Fibroblast of gingiva (primary cell): ENCODE data around the gene KDM4C.
"Not testable (repeated sequence)": the region's sequence is repeated elsewhere in the genome, so short reads cannot be mapped to it uniquely, and the experiment has no call there.

Experiments
- DNase-seq: peaks from one replicate; pipeline ENCODE4 v3.0.0-alpha.2; 2011; ENCODE audit warnings: low read depth

KDM4C gene

DNA sequence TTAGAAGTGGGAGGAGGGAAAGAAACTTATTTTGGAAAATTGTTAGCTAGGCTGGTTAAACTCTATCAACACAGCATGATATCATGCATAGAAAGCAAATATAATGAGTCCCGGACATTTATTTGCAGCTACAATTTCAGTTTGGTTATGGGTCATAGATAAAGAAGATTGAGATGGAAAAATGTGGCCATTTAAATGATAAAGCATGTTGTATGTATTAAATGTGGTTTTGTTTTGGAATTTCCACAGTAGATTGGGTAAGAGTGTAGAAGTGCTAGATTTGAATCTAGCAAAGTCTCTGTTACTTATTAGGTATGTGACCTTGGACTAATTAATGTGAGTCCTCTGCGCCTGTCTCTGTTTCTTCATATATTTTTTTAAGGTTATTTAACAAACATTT, 217.4 kb downstream of the KDM4C start:
- DNase-seq: peak; percentile 15

DNA sequence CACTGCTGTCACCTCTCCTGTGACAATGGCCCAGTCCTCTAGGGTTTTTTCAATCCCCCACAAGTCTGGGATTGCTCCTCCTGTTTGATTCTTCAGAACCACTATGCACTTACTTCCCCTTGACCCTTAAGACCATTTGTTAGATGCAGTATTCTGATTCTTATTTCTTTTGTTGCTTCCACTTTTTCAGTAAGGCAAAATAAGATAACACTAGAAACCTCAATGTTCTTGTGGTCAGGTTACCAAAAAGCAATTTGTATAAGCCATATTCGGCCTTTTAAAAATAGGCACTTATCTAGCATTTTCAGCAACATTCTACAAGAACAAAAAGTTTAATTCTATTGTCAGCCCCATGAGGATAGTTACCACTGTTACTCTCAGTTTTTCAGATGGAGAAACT, 220.0 kb downstream of the KDM4C start:
- DNase-seq: no peak

DNA sequence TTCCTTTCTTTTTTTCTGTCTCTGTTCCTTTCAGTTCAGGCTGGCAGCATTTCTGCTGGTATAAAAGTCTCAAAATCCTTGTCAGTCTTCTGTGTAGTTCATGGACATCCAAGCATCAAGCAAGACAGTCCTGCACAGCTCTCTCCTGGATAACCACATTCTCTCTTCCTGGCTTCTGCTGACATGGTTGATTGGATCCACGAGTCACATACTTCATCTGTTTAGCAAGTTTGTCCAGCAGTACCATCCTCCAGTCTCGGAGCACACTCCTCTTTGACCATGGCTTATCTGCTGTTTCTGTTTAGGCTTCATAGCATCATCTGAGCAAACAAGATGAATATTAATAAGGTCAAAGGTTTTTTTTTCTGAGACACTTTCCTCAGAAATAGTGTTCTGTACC, 220.8 kb downstream of the KDM4C start:
- no peak for DNase-seq

DNA sequence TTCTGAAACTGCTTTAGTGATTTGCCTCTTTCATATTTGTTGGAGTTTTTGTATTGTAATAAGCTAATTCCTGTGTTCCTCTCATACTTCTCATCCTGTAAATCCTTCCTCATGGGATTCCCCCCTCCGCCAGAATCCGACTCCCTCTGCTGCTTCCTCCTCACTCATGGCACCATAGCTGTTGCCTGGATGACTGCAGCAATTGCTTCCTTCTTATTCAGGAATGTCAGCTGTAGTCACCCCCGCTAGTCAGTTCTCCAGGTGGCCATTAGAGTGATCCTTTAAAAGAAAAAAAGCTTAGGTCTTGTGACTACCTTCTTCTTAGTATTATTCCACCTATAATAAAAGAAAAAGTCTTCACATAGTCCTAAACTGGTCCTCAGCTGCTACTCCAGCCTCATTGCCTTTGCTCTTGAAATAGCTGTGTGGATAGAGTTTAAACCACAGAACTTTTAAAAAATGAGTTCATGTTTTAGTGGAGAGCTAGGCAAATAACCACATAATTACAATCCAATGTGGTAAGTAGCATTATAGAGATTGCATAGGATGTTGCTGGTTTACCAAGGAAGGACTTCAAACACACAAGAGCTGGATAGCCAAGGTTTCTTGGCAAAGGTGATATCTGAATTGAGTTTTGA, 227.3 kb downstream of the KDM4C start:
- DNase-seq: no peak

DNA sequence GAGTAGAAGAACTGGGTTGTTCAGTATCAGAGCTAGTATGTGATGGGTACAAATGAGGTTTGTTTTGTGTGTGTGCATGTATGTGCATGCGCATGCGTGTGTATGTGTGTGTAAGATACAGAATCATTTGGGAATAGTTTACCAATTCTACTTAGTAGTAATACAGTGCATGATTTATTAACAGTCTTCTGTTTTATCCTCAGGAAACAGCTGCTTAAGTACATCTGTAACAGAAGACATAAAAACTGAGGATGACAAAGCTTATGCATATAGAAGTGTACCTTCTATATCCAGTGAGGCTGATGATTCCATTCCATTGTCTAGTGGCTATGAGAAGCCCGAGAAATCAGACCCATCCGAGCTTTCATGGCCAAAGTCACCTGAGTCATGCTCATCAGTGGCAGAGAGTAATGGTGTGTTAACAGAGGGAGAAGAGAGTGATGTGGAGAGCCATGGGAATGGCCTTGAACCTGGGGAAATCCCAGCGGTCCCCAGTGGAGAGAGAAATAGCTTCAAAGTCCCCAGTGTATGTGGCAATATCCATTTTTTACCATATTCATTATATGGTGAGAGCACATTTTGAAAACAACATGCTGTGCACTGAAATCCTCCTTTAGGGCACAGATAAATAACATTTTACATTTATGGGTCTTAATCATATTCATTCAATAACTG, 228.5 kb downstream of the KDM4C start:
- no peak for DNase-seq

DNA sequence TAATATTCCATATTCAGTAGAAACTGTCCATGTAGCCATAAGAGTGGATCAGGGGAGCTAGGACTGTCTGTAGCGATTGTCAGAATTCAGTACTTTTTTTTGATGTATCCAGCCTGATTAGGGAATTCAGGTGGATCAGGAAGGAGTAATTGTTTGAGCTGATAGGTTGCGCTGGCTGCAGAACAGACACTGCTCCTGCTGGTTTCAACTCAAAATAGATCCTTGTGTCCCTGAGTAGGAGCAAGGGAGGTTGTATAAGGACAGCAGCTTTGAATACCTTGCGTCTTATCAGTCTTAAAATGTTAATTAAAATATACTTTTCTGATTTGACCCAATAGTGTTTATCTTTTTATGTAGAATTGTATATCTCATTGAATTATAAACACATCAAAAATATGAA, 229.6 kb downstream of the KDM4C start:
- DNase-seq: no peak

DNA sequence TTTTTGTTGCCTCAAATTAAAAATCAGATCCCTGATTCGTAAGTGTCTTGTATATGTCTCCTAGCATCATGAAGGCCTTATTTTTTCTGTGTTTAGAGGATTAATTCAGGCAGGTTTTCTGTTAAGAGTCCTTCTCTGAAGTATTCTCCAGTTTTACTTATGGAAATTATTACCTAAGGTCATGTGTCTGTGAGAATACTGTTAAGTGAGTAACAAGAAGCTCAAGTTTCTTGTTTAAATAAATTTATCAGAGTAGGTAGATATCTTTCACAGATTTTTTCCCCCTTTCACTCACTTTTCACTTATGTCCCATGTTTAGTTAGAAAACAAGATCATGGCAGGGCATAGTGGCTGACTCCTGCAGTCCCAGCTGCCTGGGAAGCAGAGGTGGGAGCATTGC, 233.6 kb downstream of the KDM4C start:
- DNase-seq: no peak

DNA sequence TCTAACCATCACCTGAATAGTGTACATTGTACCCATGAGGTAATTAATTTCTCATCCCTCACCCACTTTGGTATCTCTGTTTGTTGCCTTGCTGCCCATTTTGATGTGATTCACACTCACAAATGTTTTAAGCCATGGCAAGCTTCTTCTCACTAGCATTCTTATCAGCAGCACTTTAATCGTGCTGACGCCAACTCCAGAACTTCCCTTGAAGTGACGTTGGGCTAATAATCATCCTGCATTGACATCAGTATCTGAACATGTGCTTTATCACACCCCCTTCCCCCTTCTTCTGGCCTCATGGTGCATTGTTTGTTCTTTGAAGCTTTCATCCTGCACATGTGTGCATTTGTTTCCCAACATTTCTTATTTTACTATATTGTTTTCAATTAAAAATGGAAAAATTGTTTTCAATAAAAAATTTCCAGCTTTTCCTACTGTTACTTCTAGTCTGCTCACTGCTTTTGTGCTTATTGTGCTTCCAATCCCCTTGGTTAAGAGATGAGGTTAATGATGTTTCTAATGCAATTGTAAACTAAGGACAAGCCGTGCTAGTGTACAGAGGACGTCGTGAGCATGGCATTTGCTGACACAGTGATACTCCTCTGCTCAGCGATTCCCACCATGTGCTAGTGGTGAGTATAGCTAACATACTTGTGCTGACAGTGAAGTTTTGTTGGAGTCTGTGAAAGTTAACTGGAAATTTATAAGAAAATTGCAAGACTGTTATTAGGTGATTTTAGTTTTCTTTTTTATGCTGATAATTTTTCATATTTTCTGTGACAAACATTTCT, 238.5 kb downstream of the KDM4C start:
- DNase-seq: no peak

DNA sequence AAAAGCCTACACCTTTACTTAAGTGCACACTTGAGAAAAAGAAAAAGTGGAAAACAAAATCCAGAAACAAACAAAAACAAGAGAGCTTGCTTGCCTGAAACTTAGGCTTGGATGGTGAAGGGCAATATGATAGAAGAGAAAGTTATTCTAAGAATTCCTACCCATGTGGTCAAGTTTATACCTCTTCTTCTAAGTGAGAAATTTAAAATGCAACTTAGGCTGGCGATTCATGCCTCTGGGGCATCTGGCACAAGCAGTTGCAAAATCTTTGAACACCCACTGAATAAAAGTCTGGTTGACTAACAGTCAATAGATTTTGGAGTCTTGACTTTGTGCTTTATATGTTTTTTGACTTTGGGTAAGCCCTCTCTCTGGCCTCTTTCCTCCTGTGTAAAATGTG, 239.6 kb downstream of the KDM4C start:
- DNase-seq: no peak

DNA sequence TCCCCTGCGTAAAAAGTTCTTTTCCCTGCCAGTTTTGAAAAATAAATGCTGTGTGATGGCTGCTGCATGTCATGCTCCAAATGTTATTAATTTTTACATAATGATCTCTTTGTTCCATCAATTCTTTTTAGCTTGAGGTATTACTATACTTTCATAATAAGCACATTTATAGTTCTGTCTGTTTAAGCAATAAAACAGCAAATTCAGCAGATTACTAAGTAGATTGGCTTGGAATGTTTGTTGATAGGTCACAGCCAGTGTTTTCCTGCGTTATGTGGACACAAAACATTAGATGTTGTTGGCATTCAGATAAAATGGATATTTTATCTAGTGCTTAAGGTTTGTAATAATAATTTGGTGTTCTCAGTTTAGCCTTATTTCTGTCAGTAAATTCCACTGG, 242.0 kb downstream of the KDM4C start:
- no peak for DNase-seq

DNA sequence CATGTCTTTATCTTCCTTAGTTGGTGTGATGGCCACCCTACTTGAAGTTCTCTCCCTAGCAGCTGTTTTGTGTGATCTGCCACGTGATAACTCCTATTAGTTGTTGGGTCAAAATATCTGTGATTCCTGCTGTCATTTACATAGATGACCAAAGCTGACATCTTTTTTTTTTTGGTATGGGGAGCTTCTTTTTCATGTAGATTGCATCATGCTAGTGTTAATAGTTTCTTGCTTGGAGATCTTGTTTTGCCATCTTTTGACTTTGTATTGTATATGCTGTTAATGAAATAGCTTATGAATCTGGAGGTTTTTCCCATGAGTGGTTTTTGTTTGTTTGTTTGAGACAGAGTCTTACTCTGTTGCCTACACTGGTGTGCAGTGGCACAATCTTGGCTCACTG, 243.8 kb downstream of the KDM4C start:
- DNase-seq: no peak

DNA sequence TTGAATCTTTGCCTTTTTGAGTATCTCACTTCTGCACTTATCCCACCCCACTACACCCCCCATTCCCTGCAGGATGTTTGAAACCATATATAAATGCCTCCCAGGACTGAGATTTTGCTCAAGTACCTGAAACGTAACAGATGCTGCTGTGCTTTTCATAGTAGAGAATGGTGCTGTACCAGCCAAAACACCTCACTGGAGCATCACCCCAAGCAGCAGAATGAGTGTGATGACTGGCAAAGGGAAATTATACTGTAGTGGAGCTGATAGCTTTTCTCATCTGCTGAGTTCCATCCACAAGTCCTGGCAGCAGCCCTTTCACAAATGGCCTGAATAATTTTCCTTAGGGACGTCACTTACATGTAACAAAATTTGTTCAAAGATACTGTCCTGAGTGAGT, 246.1 kb downstream of the KDM4C start:
- DNase-seq: no peak

DNA sequence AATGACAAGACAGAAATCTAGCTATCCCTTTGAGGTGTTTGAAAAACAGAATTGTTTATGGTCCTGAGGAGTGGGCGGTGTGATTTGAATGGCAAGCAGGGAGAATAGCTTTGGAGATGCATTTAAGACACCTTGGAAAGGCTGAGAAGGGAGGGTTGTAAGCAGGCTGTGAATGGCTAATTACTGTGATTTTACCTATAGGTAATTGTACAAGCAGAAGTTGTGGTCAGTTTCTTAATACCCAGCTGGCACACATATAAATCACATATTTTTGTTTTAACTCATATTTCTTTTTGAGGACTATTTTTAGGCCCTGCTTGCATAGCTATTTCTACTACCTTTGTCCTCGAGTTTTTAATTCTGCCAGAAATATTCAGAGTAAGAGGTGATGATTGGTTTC, 248.6 kb downstream of the KDM4C start:
- DNase-seq: no peak

DNA sequence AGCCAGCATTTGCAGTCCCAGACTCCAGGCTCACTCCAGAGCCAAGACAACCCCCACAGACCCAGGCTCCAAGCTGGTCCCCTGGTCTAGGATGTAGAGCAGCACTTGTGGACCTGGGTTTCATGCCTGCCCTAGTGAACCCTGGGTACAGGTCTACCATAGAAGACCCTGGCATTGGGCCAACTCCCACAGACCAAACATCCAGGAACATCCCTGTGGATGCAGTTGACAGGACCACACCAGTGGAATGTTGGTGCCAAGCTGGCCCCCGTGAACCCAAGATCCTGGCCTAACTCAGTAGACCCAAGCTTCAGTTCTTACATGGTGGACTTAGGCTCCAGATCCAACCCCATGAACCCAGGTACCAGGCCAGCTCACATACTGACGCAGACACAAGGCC, 250.6 kb downstream of the KDM4C start:
- DNase-seq: no peak

DNA sequence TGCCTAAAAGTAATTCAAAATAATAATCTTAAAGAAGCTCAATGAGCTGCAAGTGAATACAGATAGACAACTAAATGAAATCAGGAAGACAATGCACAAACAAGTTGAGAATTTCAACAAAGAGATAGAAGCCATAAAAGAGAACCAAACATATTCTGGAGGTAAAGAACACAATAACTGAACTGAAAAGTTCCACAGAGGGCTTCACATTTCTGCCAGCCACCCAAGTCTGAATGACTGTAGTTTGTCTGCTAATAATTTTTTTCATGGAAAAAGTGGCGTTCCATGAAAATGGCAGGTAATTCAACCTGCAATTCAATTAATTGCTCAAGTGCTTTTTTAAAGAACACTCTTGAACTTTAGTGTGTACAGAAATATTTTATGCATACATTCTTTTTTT, 251.3 kb downstream of the KDM4C start:
- DNase-seq: no peak

DNA sequence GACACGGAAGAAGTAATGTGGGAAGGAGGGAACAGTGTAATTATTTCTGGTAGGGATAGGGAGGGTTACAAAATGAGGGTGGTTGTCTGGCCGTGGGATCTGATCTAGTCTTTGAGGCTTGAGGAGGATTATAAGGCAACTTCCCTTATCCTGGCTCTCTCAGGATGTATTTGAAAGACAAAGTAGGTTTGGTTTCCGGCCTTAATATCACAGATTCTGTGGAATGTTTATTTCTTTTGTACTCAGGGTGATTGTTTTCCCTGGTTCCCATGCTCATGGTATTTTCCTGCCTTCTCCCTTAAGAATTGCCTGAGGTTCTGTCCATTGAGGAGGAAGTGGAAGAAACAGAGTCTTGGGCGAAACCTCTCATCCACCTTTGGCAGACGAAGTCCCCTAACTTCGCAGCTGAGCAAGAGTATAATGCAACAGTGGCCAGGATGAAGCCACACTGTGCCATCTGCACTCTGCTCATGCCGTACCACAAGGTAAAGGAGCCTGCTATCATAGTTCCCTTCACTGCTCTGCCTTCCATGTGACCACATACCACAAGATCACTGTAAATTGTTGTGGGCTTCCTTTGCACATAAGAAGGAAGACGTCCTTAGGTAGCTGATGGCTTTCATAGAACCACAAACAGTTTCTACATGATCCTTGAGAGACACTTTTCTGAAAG, 253.8 kb downstream of the KDM4C start:
- no peak for DNase-seq

DNA sequence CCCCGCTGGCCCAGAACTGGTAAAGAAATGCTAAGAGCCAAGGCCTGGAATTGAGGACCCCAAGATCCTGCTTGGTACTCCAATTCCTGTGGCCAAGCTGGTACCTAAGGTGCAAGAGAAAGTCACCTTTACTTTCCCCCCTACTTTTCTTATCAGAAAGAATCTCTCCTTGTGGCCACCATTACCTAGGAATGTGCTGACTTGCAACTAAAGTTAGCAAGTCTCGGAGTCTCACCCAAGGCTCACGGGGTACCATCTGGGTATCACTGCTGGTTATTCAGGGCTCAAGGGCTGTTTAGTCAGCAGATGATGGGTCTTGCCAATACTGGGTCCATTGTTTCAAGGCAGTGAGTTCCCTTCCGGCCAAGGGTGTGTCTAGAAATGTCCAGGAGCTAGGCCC, 270.2 kb downstream of the KDM4C start:
- no peak for DNase-seq

DNA sequence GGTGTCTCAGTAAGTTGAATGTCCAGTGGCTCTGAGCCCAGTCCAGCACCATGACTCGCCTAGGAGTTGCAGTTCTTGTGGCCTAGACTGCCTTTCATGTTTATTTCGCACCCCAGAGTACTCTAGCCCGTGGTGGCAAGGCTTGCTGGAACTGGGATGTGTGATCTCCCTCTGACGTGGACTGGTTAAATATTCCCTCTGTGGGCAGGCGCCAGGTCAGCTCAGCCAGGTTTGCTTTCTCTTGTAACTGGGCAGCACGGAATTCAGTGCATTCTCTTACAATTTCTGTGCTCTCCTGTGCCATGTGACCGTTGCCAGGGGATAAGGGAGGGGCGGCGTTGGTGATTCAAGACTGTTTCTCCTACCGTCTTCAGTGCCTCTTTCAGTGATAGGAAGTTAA, 270.8 kb downstream of the KDM4C start:
- no peak for DNase-seq

DNA sequence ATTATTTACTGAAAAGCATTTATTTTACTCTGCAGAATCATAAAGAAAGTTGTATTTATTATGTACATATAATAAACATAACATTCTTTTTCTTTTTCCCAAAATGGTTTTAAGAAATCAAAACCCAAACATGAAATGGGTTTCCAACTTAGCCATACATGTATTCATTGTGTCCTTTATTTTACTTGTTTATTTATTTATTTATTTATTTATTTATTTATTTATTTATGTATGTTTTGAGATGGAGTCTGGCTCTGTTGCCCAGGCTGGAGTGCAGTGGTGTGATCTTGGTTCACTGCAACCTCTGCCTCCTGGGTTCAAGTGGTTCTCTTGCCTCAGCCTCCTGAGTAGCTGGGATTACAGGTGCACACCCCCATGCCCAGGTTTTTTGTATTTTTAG, 273.2 kb downstream of the KDM4C start:
- DNase-seq: not testable (repeated sequence)

DNA sequence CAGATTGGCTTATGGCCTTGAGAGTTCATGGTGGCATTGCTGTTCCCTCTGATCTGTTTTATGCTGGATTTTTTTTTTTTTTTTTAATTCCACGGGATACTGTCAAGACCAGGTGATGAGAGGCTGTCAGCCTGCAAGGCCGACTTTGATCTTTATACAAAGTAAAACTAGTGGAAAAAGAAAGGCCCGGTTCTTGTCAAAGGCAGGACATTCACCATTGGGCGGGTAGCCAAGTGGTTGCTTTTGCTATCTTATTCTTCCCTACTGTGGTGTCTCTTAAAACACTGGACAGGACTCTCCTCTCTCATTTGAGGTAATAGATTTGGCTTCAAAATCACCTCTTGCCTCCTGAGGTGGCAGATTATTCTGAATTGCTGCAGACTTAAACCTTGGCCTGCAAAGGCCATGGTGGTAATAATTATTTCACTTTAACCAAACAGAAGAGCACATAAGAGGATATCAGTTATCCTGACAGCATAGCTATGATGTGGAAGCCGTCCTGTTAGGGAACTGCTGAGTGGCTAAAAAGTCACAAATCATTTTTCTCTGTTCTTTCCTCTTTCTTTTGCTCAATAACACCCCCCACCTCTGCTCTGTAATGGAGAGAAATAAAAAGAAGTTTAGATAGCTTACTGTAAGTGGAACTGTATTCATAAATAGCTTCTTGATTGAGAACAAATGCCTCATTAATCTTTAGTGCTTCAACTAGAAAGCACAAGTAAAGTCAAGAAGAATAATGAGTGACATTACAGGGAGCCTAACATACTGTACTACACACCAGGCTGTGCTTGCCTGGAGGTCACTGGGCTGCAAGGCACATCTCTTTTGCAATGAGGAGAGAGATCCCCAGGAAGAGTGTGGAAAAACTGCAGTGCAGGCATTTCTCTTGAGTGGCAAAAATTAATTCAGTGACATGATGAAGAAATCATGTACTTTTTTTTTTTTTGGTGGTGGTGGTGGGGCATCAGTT, 275.6 kb downstream of the KDM4C start:
- DNase-seq: no peak

DNA sequence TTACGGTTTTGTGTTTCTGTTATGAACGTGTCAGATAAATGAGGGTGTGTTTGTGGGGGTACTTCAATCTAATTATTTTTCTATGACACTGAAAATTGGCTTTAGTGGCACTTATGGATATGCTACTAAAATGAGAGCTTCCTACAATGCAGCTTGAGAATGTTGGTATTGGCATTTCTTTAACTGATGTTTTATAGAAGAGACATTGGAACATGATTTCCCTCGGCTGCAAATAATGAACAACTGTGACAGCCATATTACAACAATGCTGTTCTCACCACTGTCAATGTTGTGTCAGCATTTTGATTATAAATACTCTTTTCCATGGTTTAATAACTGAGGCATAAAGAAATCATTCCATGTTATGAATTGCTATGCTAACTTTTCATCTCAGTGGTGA, 279.4 kb downstream of the KDM4C start:
- DNase-seq: no peak

DNA sequence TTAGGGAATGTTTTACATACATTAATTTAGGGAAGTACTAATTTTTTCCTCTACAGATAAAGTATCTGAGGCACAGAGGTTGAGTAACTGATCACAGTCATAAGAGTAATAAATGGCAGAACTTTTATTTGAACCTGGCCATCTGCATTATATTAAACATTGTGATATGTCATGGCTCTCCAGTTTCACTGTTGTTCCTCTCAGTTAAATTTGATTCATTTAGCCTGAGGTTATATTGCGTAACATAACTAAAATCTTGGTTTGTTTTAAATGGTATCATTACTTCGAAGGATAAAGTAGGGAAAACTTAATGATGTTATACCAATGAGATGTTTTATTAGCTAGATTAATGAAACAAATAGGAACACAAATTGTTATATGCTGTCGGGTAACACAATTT, 284.4 kb downstream of the KDM4C start:
- DNase-seq: peak; percentile 74
